RCC 7860 (cell line): ENCODE data around the gene TPPP.
"Not testable (repeated sequence)": the region's sequence is repeated elsewhere in the genome, so short reads cannot be mapped to it uniquely, and the experiment has no call there.

Experiments used
- DNase-seq: peaks from one replicate; pipeline ENCODE4 v3.0.0-alpha.2; 2015; ENCODE audit warnings: low spot score
- FAIRE-seq: peaks from 2 replicates; lab custom pipeline; 2012; peaks lifted over from hg19 to GRCh38; lab: Jason Lieb, UNC

TPPP gene

GRCh38 chr5:679166-679895 lies 13.8 kb downstream of the TPPP start:
- not testable (repeated sequence) for FAIRE-seq, DNase-seq

GRCh38 chr5:678521-678920 lies 14.6 kb downstream of the TPPP start:
- not testable (repeated sequence) for FAIRE-seq, DNase-seq

DNA sequence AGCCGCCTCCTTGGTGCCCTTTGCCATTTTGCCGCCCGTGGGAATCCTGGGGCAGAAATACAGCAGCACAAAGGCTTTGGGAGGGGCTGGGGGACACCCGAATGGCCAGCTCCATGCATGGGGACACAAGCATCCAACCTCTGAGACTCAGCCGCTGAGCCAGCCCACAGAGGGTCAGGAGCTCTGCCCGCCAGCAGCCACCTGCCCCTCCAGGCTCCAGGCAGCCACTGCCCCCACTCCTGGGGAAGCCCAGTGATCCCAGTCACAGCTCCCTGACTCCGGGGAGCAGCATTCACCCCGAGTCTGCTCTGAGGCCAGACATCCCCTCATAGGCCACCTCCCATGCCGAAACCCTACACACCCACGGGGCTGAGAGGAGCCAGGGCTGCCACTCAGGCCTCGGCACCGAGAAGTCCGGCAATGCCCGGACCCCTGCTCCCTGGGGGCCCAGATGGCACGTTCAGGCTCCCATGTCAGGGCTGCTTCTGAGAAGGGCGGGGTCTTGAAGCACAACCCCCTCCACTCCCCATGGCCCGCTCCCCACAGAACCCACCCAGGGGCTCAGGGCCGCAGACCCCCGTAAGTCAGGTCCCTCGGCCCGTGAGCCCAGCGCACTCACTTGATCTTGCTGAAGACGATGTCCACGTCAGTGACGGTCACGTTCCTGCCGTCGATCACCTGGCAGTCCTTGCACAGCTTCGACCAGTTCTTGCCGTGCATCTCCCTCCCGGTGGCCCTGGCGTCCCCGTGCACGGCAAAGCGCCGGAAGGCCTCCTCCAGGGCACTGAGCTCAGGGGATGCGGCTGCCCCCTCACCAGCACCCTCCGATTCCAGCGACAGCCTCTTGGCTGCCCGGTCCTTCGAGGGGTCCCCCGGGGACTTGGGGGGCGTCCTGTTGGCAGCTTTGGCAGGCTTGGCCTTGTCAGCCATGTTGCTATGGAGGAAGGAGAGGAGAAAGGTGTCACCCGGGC lies 15.7 kb downstream of the TPPP start:
- DNase-seq (no peak), FAIRE-seq (no peak)

GRCh38 chr5:676699-677076 lies 16.5 kb downstream of the TPPP start:
- DNase-seq (no peak), FAIRE-seq (no peak)

GRCh38 chr5:675871-676698 lies 17.1 kb downstream of the TPPP start:
- FAIRE-seq (no peak), DNase-seq (no peak)

GRCh38 chr5:675111-675870 lies 17.9 kb downstream of the TPPP start:
- no peak for FAIRE-seq

GRCh38 chr5:674630-675011 lies 18.5 kb downstream of the TPPP start:
- no peak for DNase-seq
- FAIRE-seq = no peak

More at GRCh38 chr5:675111-675870, 17.9 kb downstream of the TPPP start:
- no peak for DNase-seq

DNA sequence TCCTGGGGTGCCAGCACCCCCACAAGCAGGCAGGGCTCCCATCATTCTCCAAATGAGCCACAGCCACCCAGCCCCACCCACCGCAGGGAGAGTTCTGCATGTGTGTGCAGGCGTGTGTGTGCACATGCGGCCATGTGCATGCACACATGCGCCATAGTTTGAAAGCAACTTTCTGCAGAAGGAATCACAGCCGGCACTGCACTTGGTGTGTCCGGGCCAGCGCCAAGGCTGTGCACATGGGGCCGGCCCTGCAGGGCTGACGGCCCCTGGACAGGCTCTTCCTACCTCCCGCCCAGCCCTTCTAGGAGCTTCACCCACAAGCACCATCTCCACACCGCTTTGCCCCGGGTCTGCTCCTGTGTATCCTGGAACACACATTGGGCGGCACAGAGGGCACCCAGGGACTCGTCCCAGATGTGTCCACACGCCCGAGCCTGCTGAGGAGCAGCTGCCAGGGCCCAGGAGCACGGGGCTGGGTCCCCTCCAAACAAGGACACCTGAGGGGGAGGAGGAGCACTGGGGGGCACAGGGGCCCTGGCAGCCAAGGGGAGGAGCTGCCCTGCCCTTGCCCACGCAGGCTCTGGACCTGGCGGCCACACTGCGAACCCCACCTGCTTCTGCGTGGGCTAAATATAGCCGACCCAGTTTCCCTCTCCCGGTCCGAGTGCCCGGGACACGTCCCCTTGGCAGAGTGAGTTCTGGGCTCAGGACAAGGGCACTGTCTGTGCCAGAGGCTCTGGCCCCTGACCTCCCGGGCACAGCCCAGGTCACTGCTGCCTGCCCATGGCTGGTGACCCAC lies 19.1 kb downstream of the TPPP start:
- FAIRE-seq (no peak), DNase-seq (no peak)

DNA sequence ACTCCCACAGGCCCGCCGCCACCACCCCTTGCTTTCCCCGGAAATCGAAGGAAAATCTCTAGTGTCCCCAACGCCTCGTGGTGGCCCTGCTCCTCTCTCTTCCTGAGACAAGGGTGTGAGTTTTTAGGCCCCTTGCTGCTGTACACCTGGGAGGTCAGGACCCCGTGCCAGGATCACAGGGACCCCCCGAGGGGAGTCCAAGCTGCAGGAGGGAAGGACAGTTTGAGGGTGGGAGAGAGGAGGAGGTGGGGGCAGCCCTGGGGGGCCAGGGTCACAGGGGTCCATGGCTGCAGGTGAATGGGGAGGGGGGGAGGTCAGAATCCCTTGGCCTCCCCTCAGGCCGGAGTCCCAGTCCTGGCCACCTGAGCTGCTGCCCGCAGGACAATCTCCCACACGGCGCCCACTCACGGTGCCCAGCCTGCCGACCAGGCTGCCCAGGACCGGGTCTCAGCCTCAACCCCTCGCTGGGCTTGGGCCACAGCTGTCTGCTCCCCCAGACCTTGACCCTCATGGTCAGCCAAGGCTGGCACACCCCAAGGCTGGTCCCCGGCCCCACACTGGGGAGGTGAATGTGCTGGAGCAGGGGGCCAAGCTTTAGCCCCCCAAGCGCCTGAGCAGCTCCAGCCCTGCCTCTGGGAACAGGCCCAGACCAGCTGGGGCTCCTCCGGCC lies 19.9 kb downstream of the TPPP start:
- FAIRE-seq = no peak

GRCh38 chr5:672329-673160 lies 20.6 kb downstream of the TPPP start:
- peak; percentile 80 for DNase-seq
- FAIRE-seq = no peak

More for the DNA sequence above, 19.9 kb downstream of the TPPP start:
- no peak for DNase-seq

- DNase-seq (peak; percentile 44), FAIRE-seq (no peak)
Measured at GRCh38 chr5:671459-672328, 21.5 kb downstream of the TPPP start.

- FAIRE-seq = no peak
Measured at GRCh38 chr5:670396-671270, 22.5 kb downstream of the TPPP start.

GRCh38 chr5:669842-670395 lies 23.2 kb downstream of the TPPP start:
- FAIRE-seq = no peak

More at GRCh38 chr5:670396-671270, 22.5 kb downstream of the TPPP start:
- DNase-seq = no peak

GRCh38 chr5:669111-669841 lies 23.9 kb downstream of the TPPP start:
- DNase-seq (no peak), FAIRE-seq (no peak)

More at GRCh38 chr5:669842-670395, 23.2 kb downstream of the TPPP start:
- DNase-seq = no peak
